Lung microvascular endothelial cell (primary cell): ENCODE data around the gene CATSPERD. TPM values are rescaled to one million over a fixed set of nuclear protein-coding genes. Genes with fewer than 3 reads are reported as not detected.
"Not testable (repeated sequence)": the region's sequence is repeated elsewhere in the genome, so short reads cannot be mapped to it uniquely, and the experiment has no call there.

Source experiments
- DNase-seq, 2 donors: peaks; one replicate each; pipeline versions ENCODE4 v3.0.0 to v3.0.0-alpha.2; 2010; ENCODE audit warnings: low read depth in 2 of 2
- total RNA-seq: library from RNA; depleted of rRNA; stranded (reverse); fragments of >200 nt; gene quantifications from 2 replicates; pipeline ENCODE4 v1.2.1, GENCODE V29; 2014

Gene CATSPERD
- total RNA-seq, 1 donor from 2014 or later = not detected

DNA sequence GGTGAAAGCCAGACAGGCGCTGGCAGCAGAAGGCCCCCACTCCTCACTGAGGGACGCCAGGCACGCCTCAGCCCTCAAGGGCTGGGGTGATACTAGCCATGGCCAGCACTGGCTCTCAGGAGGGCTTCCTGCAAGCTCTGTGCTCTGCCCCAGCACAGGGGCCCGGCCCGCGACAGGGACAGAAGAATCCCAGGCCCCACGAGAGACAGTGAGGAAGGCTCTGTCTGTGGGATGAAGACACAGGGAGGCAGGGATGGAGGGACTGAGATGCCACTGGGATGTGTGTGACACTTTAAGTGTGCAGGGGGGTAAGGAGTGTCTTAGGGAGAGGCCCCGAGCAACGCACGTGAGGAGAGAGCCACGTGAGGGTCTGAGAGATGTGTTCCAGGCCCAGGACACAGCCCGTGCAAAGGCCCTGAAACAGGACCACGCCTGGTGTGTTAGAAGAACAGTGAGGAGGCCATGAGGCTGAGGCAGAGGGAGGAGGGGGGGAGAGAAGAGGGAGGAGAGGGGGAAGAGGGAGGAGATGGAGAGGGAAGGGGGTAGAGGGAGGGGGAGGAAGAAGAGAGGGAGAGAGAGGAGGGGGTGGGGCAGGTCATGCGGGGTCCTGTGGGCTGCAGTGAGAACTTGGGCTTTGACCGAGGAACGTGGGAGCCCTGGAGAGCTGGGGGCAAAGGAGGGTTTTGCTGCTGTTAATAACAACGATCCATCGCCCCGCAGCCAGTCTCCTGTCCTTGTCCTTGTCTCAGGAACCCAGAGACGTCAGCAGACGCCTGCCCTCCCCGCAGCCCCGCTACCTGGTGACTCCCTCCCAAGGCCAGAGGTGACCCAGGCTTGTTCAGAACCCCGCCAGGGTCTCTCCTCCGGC, 23.2 kb upstream of the CATSPERD start:
- DNase-seq = no peak

DNA sequence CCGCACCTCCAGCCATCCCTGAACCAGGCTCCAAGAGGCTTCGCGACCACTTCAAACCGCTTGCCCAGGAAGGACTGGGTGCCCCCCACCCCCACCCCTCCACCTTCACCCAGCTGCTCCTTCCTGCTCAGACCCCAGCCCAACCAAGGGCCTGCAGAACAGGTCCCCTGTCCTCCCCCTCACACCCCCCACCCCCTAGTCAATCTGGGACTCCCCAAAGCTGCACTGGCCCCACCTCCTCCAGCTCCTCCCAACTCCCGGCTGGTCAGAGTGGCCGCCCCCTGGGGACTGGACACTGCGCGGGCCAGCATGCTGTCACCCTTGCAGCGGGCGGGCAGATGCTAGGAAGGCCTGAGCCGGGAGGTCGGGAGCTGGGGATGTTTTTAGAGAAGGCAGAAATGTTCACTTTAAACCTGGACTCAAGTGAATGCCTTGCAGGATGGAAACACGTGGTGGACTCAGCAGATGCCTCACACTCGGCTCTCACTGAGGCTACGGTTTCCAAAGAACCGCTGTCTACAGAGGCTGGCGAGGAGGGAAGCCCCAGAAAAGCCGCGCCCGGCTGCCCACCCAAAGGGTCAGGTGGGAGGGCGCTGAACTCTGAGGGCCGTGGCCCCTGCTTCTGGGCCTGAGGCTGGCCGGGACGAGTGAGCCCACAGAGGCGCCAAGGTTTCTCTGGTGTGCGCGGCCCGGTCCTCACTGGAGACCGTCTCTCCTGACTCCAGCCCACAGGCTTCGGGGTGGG, 22.4 kb upstream of the CATSPERD start:
- DNase-seq = no peak

DNA sequence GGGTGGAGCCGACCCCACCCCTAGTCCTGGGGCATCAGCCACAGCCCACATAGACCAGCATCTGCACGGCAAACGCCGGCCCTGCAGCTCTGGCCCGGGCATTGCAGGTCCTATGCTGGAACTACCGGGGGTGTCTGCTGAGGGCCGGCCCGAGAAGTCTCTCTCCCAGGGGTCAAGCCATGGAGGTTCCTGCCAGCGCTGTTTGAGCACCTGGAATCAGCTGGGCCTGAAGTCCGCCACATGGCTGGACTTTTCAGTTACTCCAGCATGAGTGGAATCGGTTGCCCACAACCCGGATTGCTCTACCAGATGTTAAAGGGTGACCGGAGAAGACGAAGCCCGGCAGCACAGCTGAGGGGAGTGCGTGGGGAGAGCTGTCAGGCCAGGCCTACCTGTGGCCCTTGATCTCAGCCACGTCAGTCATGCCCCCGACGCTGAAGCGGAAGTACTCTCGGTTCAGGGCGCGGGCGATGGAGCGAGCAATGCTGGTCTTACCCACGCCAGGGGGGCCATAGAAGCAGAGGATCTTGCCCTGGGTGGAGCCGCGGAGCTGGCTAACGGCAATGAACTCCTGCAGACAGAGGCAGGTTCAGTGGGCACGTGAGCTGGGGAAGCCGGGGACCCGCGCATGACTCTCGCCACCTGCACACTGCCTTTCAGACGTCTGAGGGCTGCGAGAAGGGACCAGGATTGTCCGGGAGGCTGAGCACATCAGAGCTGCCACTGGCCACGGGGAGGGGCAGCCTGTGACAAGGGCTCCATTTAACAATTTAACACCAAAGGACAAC, 21.6 kb upstream of the CATSPERD start:
- DNase-seq = no peak

DNA sequence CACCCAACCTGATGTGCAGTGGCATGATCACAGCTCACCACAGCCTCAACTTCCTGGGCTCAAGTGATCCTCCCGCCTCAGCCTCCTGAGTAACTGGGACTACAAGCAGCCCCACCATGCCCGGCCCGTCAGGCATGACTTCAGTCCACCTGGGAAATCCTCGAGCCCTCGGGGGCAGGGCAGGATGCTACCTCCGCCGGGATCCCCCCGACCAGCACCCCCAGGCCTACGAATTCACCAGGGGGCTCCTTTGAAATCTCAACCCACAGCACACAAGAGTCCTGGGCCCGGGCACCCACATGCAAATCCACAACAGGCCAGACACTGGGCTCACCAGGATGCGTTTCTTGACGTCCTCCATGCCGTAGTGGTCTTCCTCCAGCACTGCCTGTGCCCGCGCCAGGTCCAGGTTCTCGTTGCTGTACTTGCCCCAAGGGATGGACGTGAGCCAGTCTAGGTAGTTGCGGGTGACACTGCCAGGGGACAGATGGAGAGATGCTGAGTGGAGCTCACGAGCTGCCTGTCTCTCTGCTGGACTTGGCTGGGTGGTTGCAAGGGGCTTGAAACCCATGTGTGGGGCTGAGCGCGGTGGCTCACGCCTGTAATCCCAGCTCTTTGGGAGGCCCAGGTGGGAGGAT, 19.9 kb upstream of the CATSPERD start:
- no peak for DNase-seq

DNA sequence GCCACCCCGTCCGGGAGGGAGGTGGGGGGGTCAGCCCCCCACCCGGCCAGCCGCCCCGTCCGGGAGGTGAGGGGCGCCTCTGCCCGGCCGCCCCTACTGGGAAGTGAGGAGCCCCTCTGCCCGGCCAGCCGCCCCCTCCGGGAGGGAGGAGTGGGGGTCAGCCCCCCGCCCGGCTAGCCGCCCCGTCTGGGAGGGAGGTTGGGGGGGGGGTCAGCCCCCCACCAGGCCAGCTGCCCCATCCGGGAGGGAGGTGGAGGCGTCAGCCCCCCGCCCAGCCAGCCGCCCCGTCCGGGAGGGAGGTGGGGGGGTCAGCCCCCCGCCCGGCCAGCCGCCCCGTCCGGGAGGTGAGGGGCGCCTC, 18.4 kb upstream of the CATSPERD start:
- DNase-seq = not testable (repeated sequence)

DNA sequence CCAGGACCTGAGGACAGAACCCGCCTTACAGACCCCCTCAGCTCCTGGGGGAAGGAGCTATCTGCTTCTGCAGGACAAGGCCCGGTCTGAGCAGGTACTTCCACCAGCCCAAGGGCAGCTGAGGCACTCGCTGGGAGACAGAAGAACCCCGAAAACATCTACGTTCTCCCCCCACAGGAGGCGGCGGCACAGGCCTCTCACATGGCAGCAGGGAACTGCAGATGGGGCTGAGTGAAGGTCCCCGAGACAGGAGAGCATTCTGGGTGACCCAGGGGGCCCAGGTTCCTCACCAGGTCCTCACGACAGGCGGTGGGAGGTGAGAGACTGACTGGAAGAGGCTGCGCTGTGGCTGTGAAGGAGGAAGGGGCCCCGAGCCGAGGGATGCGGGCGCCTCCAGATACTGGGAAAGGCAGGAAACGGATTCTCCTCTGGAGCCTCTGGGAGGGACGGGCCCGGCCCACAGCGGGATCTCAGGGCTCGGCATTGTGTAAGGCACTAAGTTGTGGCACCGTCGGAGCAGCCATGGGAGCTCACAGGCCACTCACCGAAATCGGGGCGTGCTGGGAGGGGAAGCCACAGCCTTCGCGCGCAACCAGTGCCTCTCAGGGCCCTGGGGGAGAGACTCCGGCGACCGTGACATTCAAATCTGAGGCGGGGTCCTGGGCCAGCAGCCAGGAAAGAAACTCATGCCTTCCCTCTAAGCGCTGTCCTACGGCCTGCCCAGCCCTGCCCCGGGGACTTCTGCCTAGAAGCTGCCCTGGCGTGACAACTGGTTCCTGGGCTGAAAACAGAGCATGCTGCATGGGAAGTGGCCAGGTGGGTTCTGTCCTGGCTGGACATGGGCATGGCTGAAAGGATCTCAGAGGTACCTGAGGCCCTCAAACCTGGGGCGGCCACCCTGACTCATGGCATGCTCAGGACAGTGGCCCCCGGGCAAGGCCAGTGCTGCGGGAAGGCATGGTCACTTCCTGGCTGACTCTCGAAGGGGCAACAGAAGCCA, 16.3 kb upstream of the CATSPERD start:
- no peak for DNase-seq

DNA sequence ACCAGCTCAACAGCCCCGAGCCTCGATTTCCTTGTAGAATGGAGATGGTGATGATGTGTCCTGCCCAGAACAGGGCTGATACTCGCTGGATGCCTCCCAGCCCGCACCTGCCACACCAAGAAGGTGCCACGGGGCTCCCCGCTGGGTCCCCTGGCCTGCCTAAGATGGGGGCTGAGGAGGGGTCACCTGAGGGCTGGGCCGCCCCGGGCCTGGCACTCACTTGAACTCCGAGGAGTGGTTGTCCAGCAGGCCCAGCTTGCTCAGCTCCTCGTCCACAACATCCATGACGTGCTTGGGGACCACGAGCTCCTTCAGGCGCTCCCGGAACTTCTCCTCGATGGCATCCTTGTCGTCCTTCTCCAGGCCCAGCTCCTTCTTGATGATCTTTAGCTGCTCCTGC, 14.9 kb upstream of the CATSPERD start:
- DNase-seq = no peak

DNA sequence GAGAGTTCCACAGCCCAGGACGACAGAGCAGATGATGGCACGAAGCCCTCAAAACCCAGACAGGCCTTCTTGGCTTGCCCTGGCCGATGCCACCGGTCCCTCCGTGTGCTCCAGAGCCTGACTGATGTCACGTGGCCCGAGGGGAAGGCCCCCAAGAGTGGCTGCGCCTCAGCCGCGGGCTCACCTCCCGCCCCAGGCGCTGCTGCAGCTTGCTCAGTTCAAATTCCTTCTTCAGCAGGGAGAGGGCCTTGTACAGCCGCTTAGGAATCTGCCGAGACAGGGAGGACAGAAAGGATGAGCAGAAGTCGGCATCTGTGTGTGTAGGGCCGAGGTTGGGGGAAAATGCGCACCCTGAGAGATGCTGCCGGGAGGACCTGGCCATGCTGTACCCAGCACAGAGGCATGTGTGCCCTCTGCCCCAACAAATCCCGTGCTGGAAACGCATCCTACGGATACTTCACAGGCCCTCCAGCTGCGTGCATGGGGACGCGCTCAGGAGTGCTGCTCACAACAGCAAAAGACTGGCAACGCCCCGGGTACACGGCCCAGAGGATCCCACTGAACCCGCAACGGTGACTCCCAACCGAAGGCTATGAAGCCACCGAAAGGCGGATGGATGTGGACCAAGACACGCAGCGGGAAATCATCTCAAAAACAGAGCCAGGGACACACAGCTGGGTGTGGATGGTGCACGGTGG, 13.4 kb upstream of the CATSPERD start:
- DNase-seq = no peak

DNA sequence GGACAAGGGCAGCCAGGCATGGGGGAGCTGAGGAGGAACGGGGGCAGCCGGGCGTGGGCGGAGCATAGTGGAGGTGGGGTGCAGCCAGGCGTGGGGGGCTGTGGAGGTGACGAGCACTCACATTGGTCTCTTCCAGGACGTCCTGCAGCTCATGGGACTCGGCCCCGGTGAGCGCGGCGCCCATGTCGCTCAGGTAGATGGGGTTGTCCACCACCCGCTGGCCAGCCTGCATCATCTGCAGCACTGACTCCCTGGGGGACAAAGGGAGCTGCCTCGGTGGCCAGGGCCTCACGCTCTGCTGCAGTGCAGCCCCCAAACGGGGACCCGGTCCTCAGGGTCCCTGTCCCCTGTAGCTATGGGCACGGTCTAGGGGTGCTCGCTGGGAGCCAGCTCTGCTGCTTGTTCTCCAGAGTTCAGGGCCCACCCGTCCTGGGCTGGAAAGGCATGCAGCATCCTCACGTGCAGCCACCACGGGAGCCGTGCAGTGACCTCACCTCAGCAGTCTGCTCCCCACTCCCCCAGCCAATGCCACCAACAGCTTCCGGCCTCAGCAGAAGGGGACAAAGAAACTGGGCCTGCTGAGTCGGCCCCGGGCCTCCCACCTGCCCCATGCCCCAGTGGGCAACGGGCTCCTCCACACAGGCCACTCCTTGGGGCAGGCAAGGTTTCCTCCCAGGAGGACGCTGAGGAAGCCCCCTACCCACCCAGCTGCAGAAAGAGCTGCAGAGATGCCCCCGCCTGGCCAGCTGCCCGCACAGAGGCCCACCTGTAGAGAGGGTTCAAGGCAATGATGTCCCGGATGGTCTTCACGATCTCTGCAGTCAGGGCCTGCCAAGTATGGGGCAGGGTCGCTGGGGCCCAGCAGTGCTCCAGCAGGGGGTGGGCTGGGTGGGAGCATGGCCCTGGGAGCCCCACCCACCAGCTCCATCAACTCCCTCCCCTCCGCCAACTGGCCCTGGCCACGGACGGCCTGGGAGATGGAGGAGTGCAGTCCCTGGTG, 12.6 kb upstream of the CATSPERD start:
- DNase-seq = no peak

DNA sequence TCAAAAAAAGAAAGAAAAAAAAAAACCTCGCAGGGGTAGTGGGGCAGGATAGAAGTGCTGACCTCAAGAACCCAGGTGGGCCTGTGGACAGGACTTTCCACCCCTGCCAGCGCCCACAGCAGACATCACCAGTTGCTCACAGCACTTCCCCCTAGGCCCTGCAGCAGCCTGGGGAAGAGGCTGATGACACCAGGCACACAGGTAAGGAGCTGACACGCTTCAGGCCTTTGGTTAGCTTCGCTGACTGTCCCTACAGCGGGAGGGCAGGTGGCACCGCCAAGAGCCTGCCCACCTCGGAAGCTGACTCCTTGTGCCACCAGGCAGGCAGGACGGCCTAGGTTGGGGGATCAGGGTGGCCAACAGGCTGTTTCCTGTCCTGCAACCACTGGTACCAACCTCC, 9.4 kb upstream of the CATSPERD start:
- no peak for DNase-seq

DNA sequence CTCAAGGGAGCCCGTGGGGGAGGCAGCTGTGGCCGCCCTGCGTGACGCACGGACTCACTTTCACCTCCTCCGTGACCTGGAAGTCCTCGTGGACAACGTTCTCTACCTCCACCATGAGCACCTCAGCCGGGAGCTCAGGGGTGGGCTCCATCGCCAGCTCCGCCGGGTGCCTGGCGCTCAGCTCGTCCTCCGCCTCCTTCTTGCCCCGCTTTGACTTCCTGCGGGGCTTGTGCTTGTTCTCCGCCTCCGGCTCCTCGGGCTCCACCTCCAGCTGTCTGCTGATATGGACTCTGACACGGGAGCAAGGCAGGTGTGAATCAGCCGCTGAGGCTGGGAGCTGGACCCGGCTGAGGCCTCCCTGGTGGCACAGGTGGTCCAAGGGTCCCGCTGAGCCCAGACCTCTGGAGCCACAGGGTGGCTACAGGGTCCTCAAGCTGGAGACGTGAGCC, 8.7 kb upstream of the CATSPERD start:
- no peak for DNase-seq

DNA sequence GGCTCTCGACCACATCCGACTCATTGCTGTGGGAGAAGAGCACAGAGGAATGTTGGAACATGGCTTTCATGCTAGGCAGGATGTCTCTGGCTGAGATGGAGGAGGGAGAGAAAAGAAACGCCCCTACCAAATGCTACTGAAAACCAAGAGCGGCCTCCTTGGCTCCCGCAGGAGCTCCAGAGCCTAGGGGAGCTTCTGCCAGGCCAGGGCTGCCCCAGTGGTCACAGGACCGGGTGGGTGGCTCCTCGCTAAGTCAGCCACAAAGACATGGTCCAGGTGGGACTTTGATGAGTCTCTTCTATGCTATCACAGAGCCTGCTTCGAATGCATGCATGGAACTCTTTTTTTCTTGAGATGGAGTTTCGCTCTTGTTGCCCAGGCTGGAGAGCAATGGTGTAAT, 7.2 kb upstream of the CATSPERD start:
- DNase-seq = no peak

DNA sequence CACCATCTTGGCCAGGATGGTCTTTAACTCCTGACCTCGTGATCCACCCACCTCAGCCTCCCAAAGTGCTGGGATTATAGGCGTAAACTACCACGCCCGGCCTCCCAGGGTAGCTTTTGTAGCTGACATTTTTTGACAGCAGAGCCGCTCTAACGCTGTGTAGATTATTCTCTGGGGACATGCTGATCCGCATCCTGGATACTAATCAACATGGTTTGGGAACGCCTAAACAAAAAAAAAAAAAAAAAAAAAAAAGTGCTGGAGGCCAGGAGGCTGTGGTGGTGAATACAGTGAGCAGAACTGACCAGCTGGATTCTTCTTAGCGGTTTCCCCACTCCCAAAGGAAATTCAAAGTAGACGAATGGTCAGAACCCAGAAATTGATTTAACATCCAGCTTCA, 5.6 kb upstream of the CATSPERD start:
- DNase-seq = no peak

DNA sequence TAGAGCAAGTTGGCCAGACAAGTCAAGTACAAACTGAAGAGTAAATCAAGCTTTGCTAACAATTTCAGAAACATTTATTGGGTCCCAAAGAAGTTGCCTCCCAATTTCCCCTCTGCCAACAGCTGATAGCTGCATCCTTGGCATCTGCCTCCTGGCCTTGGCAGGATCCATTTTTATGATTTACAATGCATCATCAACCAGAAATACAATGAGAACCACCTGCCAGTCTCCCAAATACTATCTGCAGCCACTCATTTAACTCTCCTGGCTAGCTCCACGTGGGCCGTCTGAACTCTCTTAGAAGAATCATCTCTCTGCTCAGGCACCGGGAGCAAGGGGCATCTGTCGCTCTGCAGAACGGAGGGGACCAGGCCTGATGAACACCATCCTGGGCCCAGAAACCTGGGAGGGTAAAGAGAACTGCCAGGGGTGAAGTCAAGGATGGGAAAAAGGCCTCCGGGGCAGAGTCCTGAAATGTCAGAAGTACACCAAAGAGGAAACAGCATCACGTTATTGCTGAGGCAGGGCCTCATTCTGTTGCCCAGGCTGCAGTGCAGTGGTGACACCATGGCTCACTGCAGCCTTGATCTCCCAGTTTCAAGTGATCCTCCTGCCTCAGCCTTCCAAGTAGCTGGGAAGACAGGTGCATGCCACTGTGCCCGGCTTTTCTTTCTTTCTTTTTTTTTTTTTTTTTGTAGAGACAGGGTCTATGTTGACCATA, 3.1 kb upstream of the CATSPERD start:
- no peak for DNase-seq

DNA sequence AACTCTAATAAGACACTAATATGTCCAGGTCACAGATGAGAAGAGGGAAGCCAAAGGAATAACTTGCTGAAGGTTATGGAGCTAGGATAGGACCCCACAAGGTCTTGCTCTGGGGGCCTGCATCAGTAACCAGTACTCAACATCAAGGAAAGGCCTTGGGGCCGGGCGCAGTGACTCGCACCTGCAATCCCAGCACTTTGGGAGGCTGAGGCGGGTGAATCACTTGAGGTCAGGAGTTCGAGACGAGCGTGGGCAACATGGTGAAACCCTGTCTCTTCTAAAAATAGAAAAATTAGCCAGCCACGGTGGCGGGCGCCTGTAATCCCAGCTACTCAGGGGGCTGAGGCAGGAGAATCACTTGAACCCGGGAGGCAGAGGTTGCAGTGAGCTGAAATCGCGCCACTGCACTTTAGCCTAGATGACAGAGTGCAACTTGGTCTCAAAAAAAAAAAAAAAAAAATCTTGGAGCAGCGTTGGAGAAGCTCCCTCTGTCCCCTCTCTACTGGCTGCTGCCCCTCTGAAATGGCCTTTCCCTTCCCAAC, 2.3 kb upstream of the CATSPERD start:
- DNase-seq = peak in 1 of 2 donors; percentile 23

DNA sequence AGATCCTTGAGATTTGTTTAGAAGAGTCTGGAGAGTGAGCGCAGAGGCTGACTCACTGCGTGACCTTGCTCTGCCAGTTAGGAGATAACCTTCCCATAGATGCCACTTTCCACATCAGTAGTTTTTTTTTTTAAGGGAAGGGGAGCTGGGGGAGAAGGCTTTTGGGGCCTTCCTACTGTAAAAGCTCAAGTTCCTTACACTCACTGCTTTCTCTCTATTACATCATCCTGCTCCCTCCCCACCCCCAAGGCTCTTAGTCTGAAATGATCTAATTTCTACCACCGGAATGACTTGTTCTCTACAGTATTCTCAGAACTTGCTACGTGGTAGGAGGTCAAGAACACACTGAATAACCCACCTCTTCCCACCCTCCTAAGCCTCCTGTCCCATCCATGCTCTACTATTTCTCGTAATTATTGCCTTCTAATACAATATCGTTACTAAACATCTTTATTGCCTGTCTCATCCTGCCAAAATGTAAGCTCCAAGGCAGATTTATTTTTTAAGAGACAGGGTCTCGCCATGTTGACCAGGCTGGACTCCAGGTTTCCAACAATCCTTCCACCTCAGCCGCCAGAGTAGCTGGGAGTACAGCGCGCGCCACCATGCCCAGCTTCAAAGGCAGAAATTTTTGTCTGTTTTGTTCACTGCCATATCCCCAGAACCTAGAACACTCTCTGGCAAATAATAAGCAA, 1.7 kb upstream of the CATSPERD start:
- DNase-seq = peak in 1 of 2 donors; percentile 79
